Memory B cell (primary cell): ENCODE measurements around the gene PKIB.
"Not testable (repeated sequence)": the region's sequence is repeated elsewhere in the genome, so short reads cannot be mapped to it uniquely, and the experiment has no call there.

ENCODE experiments used
- ATAC-seq: fragments of 150-1000 bp; cut with Tn5 transposase; 2 replicates; pipeline ENCODE4 v1.10.0; 2021; ENCODE audit warnings: low read depth, mild to moderate bottlenecking, moderate library complexity
- DNase-seq, 2 donors: peaks; one replicate each; pipeline ENCODE4 v3.0.0; 2022; ENCODE audit warnings: low spot score in 2 of 2
- H3K27ac Mint-ChIP-seq: one replicate; pipeline ENCODE4 v1.8.0; 2022; ENCODE audit warnings: mild to moderate bottlenecking, moderate library complexity, mixed read lengths
- H3K27me3 Mint-ChIP-seq: one replicate; pipeline ENCODE4 v1.8.0; 2022; ENCODE audit warnings: mixed read lengths
- H3K36me3 Mint-ChIP-seq: one replicate; pipeline ENCODE4 v1.8.0; 2022; ENCODE audit warnings: mild to moderate bottlenecking, mixed read lengths
- H3K4me1 Mint-ChIP-seq: one replicate; pipeline ENCODE4 v1.8.0; 2022; ENCODE audit warnings: mixed read lengths
- H3K4me3 Mint-ChIP-seq: one replicate; pipeline ENCODE4 v1.8.0; 2022; ENCODE audit warnings: mild to moderate bottlenecking, moderate library complexity, mixed read lengths
- H3K9me3 Mint-ChIP-seq: one replicate; pipeline ENCODE4 v1.8.0; 2022; ENCODE audit warnings: mixed read lengths

PKIB gene

DNA sequence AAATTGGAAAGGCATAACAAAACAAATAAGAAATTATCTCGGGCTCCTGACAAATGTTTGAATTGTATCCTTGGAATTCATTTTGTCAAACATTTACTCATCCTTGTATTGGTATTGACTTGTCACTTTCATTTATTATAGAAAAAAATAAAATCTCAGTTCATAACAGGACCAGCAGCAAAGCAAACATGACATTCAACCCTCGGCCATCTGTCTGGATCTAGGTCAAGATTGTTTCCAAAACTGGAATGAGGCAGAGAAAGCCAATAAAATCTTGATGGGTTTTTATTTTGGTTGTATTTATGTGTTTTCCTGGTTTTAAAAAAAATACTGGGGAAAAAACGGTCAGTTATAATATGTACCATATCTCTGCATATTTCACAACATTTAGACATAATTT is 126.4 kb downstream of the PKIB start:
- Mint-ChIP-seq H3K36me3 (no peaks in the 10 kb centered on the region), H3K4me3 (no peak overlapping the region), H3K9me3 (no peaks in the 10 kb centered on the region), H3K27me3 (peaks cover 8% of the 10 kb centered on the region), H3K4me1 (no peaks in the 10 kb centered on the region), H3K27ac (no peak overlapping the region)
- DNase-seq, result no peak
- ATAC-seq, result no peak

DNA sequence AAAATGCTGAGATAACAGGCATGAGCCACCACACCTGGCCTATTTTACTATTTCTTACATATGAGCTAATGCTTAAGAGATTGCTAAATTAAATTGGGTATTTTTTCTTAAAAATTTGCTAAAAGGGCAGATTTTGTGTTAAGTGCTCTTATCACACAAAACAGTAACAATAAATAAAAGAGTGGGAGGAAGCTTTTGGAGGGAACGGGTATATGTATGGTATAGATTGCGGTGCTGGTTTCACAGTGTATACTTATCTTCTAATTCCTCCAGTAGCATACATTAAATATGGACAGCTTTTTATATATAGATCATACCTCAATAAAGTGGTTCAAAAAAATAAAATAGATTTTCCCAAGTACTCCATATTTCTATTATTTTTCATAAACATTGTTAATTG is 129.9 kb downstream of the PKIB start:
- peaks cover 5% of the 10 kb centered on the region for H3K27me3 Mint-ChIP-seq
- no peak overlapping the region for H3K27ac Mint-ChIP-seq
- ATAC-seq, result no peak
- H3K4me3 Mint-ChIP-seq, result no peak overlapping the region
- H3K36me3 Mint-ChIP-seq, result no peaks in the 10 kb centered on the region
- H3K4me1 Mint-ChIP-seq, result no peaks in the 10 kb centered on the region
- DNase-seq, result no peak
- no peaks in the 10 kb centered on the region for H3K9me3 Mint-ChIP-seq

DNA sequence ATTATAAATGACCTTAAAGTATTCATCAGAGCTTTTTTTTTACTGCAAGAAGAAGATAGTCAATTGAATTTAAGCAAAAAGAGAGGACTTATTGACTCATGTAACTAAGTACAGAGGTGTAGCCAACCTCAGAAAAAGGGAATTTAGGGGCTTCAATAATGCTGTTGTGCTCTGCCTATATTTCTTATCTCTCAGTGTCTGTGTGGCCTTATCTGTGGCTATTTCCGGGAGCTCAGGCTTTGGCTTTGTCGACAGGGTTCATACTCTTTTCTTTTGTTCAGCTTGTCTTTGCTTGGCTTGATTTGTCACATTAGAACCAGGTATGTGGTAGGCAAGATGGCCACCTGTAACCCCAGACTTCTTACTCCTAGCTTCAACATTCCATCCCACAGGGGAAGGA is 130.7 kb downstream of the PKIB start:
- no peak overlapping the region for H3K4me3 Mint-ChIP-seq

DNA sequence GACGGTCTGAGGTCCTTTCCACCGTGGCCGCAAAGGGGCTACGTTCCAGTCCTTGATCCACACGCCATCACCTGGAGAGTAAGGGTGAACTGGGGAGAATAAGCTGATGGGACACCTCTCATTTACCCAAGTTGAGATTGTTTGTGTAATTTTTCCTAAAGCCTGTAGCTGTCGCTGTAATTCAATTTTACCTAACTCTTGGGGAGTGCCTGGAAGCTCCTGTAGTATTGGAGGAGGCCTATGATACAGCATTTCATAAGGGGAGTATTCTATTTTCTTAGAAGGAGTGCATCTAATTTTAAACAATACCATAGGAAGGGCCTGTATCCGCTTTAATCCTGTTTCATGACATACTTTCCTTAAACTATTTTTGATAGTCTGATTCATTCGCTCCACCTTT is 134.0 kb downstream of the PKIB start:
- not testable (repeated sequence) for ATAC-seq, H3K9me3 Mint-ChIP-seq, DNase-seq

More for the DNA sequence above, 130.7 kb downstream of the PKIB start:
- no peaks in the 10 kb centered on the region for H3K36me3 Mint-ChIP-seq
- H3K4me1 Mint-ChIP-seq, result no peaks in the 10 kb centered on the region
- H3K27ac Mint-ChIP-seq, result no peak overlapping the region
- no peaks in the 10 kb centered on the region for H3K9me3 Mint-ChIP-seq
- DNase-seq, result no peak
- peaks cover 5% of the 10 kb centered on the region for H3K27me3 Mint-ChIP-seq
- ATAC-seq, result no peak

DNA sequence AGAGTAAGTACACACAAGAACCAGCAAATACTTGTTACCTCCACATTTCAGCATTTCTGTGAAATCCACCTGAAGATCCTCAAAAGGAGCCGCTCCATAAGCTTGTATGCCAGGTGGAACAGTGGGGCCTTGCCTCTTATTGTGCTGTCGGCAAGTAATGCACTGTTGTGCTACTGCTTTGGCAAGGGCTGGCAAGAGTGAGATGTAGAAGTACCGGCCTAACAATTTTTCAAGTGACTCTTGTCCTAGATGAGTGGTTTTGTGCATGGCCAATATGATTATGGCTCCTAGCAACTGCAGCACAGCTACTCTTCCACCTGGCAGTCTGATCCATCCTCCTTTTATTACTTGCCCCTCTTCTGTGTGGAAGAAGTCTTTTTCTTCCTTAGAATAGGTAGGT is 134.7 kb downstream of the PKIB start:
- not testable (repeated sequence) for ATAC-seq, H3K27ac Mint-ChIP-seq, H3K27me3 Mint-ChIP-seq, H3K36me3 Mint-ChIP-seq, H3K9me3 Mint-ChIP-seq, DNase-seq, H3K4me3 Mint-ChIP-seq
- peaks cover 10% of the 10 kb centered on the region for H3K4me1 Mint-ChIP-seq

More for the DNA sequence above, 134.0 kb downstream of the PKIB start:
- not testable (repeated sequence) for H3K36me3 Mint-ChIP-seq, H3K27ac Mint-ChIP-seq, H3K27me3 Mint-ChIP-seq, H3K4me3 Mint-ChIP-seq
- H3K4me1 Mint-ChIP-seq, result peaks cover 10% of the 10 kb centered on the region

DNA sequence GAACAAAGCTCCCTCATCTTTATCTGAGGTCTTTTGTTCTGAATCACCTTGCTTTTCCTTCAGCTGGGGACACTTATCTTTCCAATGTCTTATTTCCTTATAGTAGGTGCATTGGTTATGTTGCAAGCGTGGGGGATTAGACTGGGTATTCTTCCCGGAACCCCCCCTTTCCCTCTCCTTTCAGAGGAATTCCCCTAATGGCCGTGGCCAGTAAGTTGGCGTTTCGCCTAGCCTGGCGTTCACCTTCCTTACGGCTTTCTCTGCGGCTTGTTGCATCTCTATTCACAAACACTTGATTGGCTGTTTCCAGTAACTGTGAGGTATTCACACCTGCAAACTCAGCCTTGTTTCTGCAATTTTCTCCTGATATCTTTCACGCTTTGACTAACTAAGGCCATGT is 136.5 kb downstream of the PKIB start:
- H3K36me3 Mint-ChIP-seq, result peaks cover 2% of the 10 kb centered on the region
- H3K9me3 Mint-ChIP-seq, result peaks cover 4% of the 10 kb centered on the region
- no peak overlapping the region for H3K4me3 Mint-ChIP-seq
- ATAC-seq, result no peak
- H3K4me1 Mint-ChIP-seq, result peaks cover 21% of the 10 kb centered on the region
- H3K27ac Mint-ChIP-seq, result no peak overlapping the region
- H3K27me3 Mint-ChIP-seq, result peaks cover 2% of the 10 kb centered on the region
- no peak for DNase-seq

DNA sequence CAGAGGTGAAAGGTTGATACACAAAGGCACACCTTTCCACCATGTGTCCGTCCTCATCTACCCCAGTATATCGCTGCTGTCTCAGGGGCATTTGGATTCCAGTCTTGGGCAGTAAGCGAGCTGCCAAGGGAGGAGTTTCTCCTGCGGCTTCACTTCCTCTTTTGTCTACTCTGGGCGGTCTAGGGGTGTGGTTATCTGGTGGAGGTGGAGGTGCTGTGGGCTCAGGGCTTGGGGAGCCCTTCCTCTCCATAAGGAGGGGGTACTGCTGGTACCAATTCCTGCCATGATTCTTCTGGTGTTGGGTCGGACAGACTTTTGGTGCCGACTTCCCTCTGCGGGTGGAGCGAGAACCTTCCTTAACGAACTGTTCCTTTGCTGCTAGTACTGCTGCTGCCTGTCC is 137.4 kb downstream of the PKIB start:
- no peak overlapping the region for H3K4me3 Mint-ChIP-seq
- peak; percentile 20 to 34 for DNase-seq
- H3K27ac Mint-ChIP-seq, result no peak overlapping the region
- peaks cover 4% of the 10 kb centered on the region for H3K9me3 Mint-ChIP-seq
- H3K27me3 Mint-ChIP-seq, result peaks cover 2% of the 10 kb centered on the region
- peak; percentile 53 for ATAC-seq
- peaks cover 2% of the 10 kb centered on the region for H3K36me3 Mint-ChIP-seq
- peaks cover 23% of the 10 kb centered on the region for H3K4me1 Mint-ChIP-seq

DNA sequence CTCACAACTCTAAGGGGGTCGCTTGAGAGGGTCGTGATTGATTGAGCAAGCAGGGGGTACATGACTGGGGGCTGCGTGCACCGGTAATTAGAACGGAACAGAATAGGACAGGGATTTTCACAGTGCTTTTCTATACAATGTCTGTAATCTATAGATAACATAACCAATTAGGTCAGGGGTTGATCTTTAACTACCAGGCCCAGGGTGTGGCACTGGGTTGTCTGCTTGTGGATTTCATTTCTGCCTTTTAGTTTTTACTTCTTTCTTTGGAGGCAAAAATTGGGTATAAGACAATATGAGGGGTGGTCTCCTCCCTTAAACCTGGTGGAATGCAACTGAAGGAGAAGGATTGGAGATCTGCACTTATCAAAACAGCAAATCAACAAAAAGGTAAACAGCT is 138.7 kb downstream of the PKIB start:
- ATAC-seq, H3K27ac Mint-ChIP-seq, H3K4me3 Mint-ChIP-seq, DNase-seq, H3K27me3 Mint-ChIP-seq, H3K36me3 Mint-ChIP-seq, H3K9me3 Mint-ChIP-seq: not testable (repeated sequence)
- H3K4me1 Mint-ChIP-seq, result peaks cover 26% of the 10 kb centered on the region

DNA sequence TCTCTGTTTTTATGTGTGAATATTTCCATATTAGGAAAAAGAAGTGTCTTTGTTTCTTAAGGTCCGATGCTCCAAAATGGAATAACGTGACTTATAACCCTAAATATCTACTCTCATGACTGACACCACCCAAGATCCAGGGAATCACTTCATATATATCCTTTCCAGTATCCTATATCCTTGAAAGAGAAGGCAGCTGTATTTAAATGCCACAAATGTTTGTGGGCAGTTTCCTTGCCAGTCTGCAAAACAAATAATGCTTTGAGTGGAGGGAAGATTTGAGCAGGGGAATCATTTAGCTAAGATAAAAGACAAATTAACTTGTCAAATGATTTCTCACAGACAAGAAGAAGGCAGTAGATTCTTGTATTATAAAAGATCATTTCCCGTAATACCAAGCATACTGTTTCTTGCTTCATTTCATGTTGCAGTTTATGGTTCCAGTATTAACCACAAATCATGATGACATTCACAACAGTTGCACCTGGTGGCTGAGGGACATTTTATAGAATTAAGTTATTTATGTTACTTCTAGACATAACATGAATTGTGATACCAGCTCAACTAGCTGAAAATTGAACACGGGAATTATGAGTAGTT is 139.3 kb downstream of the PKIB start:
- DNase-seq (no peak), ATAC-seq (no peak)
- Mint-ChIP-seq H3K4me1 (peaks cover 27% of the 10 kb centered on the region), H3K9me3 (peaks cover 4% of the 10 kb centered on the region), H3K27me3 (no peaks in the 10 kb centered on the region), H3K27ac (no peak overlapping the region), H3K36me3 (peaks cover 2% of the 10 kb centered on the region), H3K4me3 (no peak overlapping the region)

DNA sequence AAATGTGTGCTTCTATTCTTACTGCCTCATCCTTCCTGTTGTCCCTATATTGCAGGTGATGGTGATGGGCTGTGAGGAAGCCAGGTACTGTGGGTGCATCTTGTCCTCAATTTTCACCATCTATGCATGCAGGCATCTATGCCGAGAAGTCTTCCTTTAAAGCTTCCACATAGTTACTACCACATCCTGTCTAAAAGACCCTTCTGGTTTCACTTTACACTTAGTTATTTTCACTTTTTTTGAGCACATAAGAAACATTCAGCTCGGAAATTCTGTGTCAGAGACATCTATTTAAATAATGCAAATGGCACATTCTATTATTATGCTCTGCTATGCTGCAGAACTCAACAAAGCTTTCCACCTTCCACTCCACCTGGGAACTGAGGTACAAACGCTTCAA is 141.1 kb downstream of the PKIB start:
- Mint-ChIP-seq H3K4me1 (peaks cover 28% of the 10 kb centered on the region), H3K4me3 (peak overlapping the region; percentile 63), H3K9me3 (peaks cover 4% of the 10 kb centered on the region), H3K27ac (peak overlapping the region; percentile 64), H3K27me3 (no peaks in the 10 kb centered on the region), H3K36me3 (peaks cover 2% of the 10 kb centered on the region)
- DNase-seq (no peak), ATAC-seq (peak; percentile 56)

DNA sequence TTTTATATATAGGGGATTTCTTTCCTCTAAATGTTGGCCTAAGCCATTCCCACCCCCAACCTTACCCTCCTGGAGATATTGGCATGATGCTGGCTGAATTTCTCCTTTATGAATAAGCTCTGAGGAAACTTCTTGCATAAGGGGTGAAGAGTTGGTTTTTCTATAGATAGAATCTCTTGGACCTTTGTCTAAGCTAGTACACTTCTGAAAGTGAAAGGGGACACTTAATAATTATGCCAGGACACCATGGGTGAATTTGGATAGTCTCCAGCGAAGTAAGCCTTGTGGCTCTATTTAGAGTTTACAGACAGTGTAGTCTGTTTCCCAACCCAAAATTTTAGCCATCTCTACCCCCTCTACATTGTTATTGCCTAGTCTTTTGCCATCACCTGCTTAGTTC is 142.3 kb downstream of the PKIB start:
- Mint-ChIP-seq H3K4me1 (peaks cover 25% of the 10 kb centered on the region), H3K9me3 (peaks cover 4% of the 10 kb centered on the region), H3K27ac (no peak overlapping the region), H3K27me3 (no peaks in the 10 kb centered on the region), H3K36me3 (peaks cover 2% of the 10 kb centered on the region), H3K4me3 (no peak overlapping the region)
- no peak for DNase-seq
- no peak for ATAC-seq

DNA sequence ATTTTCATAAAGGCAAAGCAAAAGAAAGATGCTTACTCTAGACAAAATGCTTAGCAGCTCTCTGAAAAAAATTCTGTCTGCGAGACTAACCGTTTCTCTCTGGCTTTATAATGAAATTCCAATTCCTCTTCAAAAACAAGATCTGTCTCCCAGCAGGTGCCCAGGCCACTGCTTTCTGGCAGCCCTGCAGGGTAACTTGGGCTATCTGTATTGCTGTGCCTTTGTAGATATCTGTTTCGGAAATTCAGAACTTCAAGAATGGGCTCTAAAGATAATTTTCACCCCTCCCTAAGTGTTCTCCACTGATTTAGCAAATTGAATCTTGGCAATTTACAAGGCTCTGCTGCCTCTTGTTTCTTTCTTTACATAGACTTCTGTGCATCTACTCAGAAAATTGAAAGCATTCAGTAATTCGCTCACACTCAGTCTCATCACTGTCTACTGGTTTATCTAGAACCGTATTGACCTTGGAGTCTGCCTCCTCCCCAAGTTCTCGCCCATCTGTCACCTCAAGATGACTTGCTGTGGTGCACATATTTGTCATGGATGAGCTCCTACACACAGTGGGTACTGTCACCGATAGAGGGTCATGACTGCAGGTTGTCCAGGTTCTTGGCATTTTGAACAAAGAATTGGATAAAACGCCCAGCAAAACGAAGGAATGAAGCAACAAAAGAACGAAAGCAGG is 142.9 kb downstream of the PKIB start:
- H3K27me3 Mint-ChIP-seq, result no peaks in the 10 kb centered on the region
- peak overlapping the region; percentile 67 for H3K4me3 Mint-ChIP-seq

DNA sequence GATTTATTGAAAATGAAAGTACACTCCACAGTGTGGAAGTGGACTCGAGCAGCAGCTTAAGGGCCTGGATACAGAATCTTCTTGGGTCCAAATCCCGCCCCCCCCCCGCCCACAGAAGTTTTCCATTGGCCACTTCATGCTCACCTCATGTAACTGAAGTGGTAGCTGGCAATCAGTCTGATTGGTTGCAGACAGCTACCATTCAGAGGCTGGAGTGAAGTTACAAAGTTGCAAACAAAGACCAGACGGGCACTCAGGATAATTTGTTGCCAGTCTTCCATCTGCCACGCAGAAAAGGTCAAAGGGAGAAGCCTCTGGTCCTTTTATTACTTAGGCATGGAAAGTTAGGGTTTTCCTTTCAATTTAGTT is 143.5 kb downstream of the PKIB start:
- peaks cover 3% of the 10 kb centered on the region for H3K9me3 Mint-ChIP-seq
- H3K36me3 Mint-ChIP-seq, result no peaks in the 10 kb centered on the region
- H3K4me1 Mint-ChIP-seq, result peaks cover 18% of the 10 kb centered on the region
- H3K27ac Mint-ChIP-seq, result no peak overlapping the region
- no peaks in the 10 kb centered on the region for H3K27me3 Mint-ChIP-seq
- DNase-seq, result no peak
- H3K4me3 Mint-ChIP-seq, result peak overlapping the region; percentile 67
- no peak for ATAC-seq

More for the DNA sequence above, 142.9 kb downstream of the PKIB start:
- Mint-ChIP-seq H3K4me1 (peaks cover 19% of the 10 kb centered on the region), H3K9me3 (peaks cover 3% of the 10 kb centered on the region), H3K27ac (no peak overlapping the region), H3K36me3 (peaks cover under 1% of the 10 kb centered on the region)
- DNase-seq (no peak), ATAC-seq (no peak)

DNA sequence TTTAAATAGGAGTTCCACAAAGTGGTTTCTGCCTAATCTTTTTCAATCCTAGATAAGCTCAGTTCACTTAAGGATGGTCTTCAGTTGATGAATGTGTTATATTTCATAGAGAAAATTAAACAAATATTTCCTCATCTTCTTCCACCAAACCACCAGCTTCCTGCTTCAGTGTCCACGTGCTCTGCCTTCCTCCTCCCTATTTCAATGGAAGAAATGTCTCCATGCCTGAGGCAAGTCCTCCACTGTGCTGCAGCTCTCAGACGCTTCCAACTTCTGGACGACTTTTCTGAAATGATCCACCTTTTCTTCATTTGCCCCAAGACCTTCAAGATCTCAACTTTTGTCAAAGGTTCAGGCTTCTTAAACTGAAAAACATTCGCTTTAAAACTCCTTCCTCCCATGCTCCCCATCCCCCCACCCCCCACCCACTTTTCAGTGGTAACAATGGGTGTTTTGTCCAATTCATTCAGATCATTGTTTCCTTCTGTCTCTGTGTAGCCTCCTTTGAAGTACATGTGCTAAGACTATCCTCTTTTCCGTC is 144.1 kb downstream of the PKIB start:
- H3K9me3 Mint-ChIP-seq, result peaks cover 3% of the 10 kb centered on the region
- no peak for DNase-seq
- H3K27me3 Mint-ChIP-seq, result no peaks in the 10 kb centered on the region
- no peaks in the 10 kb centered on the region for H3K36me3 Mint-ChIP-seq
- H3K4me1 Mint-ChIP-seq, result peaks cover 22% of the 10 kb centered on the region
- ATAC-seq, result no peak
- no peak overlapping the region for H3K4me3 Mint-ChIP-seq
- H3K27ac Mint-ChIP-seq, result no peak overlapping the region

DNA sequence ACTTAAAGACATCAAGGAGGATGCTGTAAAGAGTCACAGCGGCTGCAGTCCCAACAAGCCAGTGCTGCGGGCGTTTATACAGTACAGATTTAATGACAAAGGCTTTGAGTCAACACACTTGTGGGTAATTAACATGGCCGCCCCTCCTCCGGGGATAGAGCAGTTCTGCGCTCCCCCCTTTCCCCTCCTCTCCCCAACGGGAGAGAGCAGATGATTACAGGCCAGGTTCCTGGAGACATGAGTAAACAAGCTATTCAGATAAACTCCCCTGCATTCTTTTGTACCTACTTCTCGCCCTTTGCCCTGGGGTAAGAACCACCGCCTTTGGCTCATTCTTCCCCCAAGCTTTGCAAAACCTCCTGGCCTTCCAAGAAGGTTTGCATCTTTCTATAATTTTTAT is 145.7 kb downstream of the PKIB start:
- no peaks in the 10 kb centered on the region for H3K36me3 Mint-ChIP-seq
- DNase-seq (no peak), ATAC-seq (no peak)
- peaks cover 19% of the 10 kb centered on the region for H3K4me1 Mint-ChIP-seq
- no peaks in the 10 kb centered on the region for H3K27me3 Mint-ChIP-seq
- no peaks in the 10 kb centered on the region for H3K9me3 Mint-ChIP-seq
- H3K27ac Mint-ChIP-seq, result no peak overlapping the region
- no peak overlapping the region for H3K4me3 Mint-ChIP-seq
